ENCODE measurements around the gene LACTB.

Gene LACTB

GRCh38 chr15:63079947-63080626 lies 41.6 kb upstream of the LACTB start:
- H3K27ac ChIP-seq (ENCODE audit: insufficient read depth, low read depth, low read length, poor library complexity, severe bottlenecking), result no peak overlapping the region
- H3K4me3 ChIP-seq (ENCODE audit: insufficient read depth, low read depth, low read length), result no peak overlapping the region
- H3K27me3 ChIP-seq (ENCODE audit: control insufficient read depth, insufficient read depth, low read length, poor library complexity, severe bottlenecking), result no peaks in the 10 kb centered on the region
- H3K36me3 ChIP-seq (ENCODE audit: control insufficient read depth, insufficient read depth, low read length), result no peaks in the 10 kb centered on the region
- peaks cover 32% of the 10 kb centered on the region for H3K4me1 ChIP-seq (ENCODE audit: control insufficient read depth, insufficient read depth, low read length)
- no peaks in the 10 kb centered on the region for H3K9me3 ChIP-seq (ENCODE audit: control insufficient read depth, low read length)
- WGBS, 2 experiments, result 83 to 88% methylated on average over 13 of the region's 13 CpGs

- WGBS, 2 experiments, result 84 to 87% methylated on average over 10 of the region's 10 CpGs
- Histone ChIP-seq H3K27ac (ENCODE audit: insufficient read depth, low read depth, low read length, poor library complexity, severe bottlenecking) (no peak overlapping the region), H3K36me3 (ENCODE audit: control insufficient read depth, insufficient read depth, low read length) (no peaks in the 10 kb centered on the region), H3K4me3 (ENCODE audit: insufficient read depth, low read depth, low read length) (no peak overlapping the region), H3K27me3 (ENCODE audit: control insufficient read depth, insufficient read depth, low read length, poor library complexity, severe bottlenecking) (no peaks in the 10 kb centered on the region), H3K4me1 (ENCODE audit: control insufficient read depth, insufficient read depth, low read length) (peaks cover 32% of the 10 kb centered on the region), H3K9me3 (ENCODE audit: control insufficient read depth, low read length) (no peaks in the 10 kb centered on the region)
These were observed 40.9 kb upstream of the LACTB start for GRCh38 chr15:63080634-63081250.

GRCh38 chr15:63082366-63082765 lies 39.3 kb upstream of the LACTB start:
- Histone ChIP-seq H3K4me1 (ENCODE audit: control insufficient read depth, insufficient read depth, low read length) (peaks cover 25% of the 10 kb centered on the region), H3K27ac (ENCODE audit: insufficient read depth, low read depth, low read length, poor library complexity, severe bottlenecking) (no peak overlapping the region), H3K9me3 (ENCODE audit: control insufficient read depth, low read length) (no peaks in the 10 kb centered on the region), H3K27me3 (ENCODE audit: control insufficient read depth, insufficient read depth, low read length, poor library complexity, severe bottlenecking) (no peaks in the 10 kb centered on the region), H3K4me3 (ENCODE audit: insufficient read depth, low read depth, low read length) (no peak overlapping the region), H3K36me3 (ENCODE audit: control insufficient read depth, insufficient read depth, low read length) (no peaks in the 10 kb centered on the region)
- WGBS, 2 experiments, result 71 to 72% methylated on average over 4 of the region's 4 CpGs

GRCh38 chr15:63083044-63083443 lies 38.6 kb upstream of the LACTB start:
- Histone ChIP-seq H3K27me3 (ENCODE audit: control insufficient read depth, insufficient read depth, low read length, poor library complexity, severe bottlenecking) (no peaks in the 10 kb centered on the region), H3K36me3 (ENCODE audit: control insufficient read depth, insufficient read depth, low read length) (no peaks in the 10 kb centered on the region), H3K4me3 (ENCODE audit: insufficient read depth, low read depth, low read length) (no peak overlapping the region), H3K27ac (ENCODE audit: insufficient read depth, low read depth, low read length, poor library complexity, severe bottlenecking) (no peak overlapping the region), H3K4me1 (ENCODE audit: control insufficient read depth, insufficient read depth, low read length) (peaks cover 24% of the 10 kb centered on the region), H3K9me3 (ENCODE audit: control insufficient read depth, low read length) (no peaks in the 10 kb centered on the region)
- WGBS, 2 experiments, result 76 to 78% methylated on average over 12 of the region's 12 CpGs

- Histone ChIP-seq H3K27me3 (ENCODE audit: control insufficient read depth, insufficient read depth, low read length, poor library complexity, severe bottlenecking) (no peaks in the 10 kb centered on the region), H3K4me1 (ENCODE audit: control insufficient read depth, insufficient read depth, low read length) (peaks cover 20% of the 10 kb centered on the region), H3K4me3 (ENCODE audit: insufficient read depth, low read depth, low read length) (no peak overlapping the region), H3K27ac (ENCODE audit: insufficient read depth, low read depth, low read length, poor library complexity, severe bottlenecking) (no peak overlapping the region), H3K9me3 (ENCODE audit: control insufficient read depth, low read length) (no peaks in the 10 kb centered on the region), H3K36me3 (ENCODE audit: control insufficient read depth, insufficient read depth, low read length) (no peaks in the 10 kb centered on the region)
- WGBS, 2 experiments, result 93 to 95% methylated on average over 11 of the region's 11 CpGs
These were observed 38.1 kb upstream of the LACTB start for GRCh38 chr15:63083541-63083940.

- 95 to 100% methylated on average over 1 of the region's 1 CpG for WGBS, 2 experiments
- peaks cover 20% of the 10 kb centered on the region for H3K4me1 ChIP-seq (ENCODE audit: control insufficient read depth, insufficient read depth, low read length)
- no peaks in the 10 kb centered on the region for H3K27me3 ChIP-seq (ENCODE audit: control insufficient read depth, insufficient read depth, low read length, poor library complexity, severe bottlenecking)
These were observed 36.9 kb upstream of the LACTB start for GRCh38 chr15:63084806-63085205.

GRCh38 chr15:63085289-63085688 lies 36.4 kb upstream of the LACTB start:
- no peaks in the 10 kb centered on the region for H3K9me3 ChIP-seq (ENCODE audit: control insufficient read depth, low read length)
- no peaks in the 10 kb centered on the region for H3K36me3 ChIP-seq (ENCODE audit: control insufficient read depth, insufficient read depth, low read length)
- H3K4me3 ChIP-seq (ENCODE audit: insufficient read depth, low read depth, low read length), result no peak overlapping the region
- H3K4me1 ChIP-seq (ENCODE audit: control insufficient read depth, insufficient read depth, low read length), result peaks cover 18% of the 10 kb centered on the region
- WGBS, 2 experiments, result 95 to 96% methylated on average over 4 of the region's 4 CpGs
- no peak overlapping the region for H3K27ac ChIP-seq (ENCODE audit: insufficient read depth, low read depth, low read length, poor library complexity, severe bottlenecking)
- no peaks in the 10 kb centered on the region for H3K27me3 ChIP-seq (ENCODE audit: control insufficient read depth, insufficient read depth, low read length, poor library complexity, severe bottlenecking)

More at GRCh38 chr15:63084806-63085205, 36.9 kb upstream of the LACTB start:
- Histone ChIP-seq H3K9me3 (ENCODE audit: control insufficient read depth, low read length) (no peaks in the 10 kb centered on the region), H3K27ac (ENCODE audit: insufficient read depth, low read depth, low read length, poor library complexity, severe bottlenecking) (no peak overlapping the region), H3K4me3 (ENCODE audit: insufficient read depth, low read depth, low read length) (no peak overlapping the region), H3K36me3 (ENCODE audit: control insufficient read depth, insufficient read depth, low read length) (no peaks in the 10 kb centered on the region)

- no peaks in the 10 kb centered on the region for H3K27me3 ChIP-seq (ENCODE audit: control insufficient read depth, insufficient read depth, low read length, poor library complexity, severe bottlenecking)
- no peak overlapping the region for H3K27ac ChIP-seq (ENCODE audit: insufficient read depth, low read depth, low read length, poor library complexity, severe bottlenecking)
- no peak overlapping the region for H3K4me3 ChIP-seq (ENCODE audit: insufficient read depth, low read depth, low read length)
- 95% methylated on average over 4 of the region's 4 CpGs for WGBS, 2 experiments
- peaks cover 17% of the 10 kb centered on the region for H3K4me1 ChIP-seq (ENCODE audit: control insufficient read depth, insufficient read depth, low read length)
- no peaks in the 10 kb centered on the region for H3K36me3 ChIP-seq (ENCODE audit: control insufficient read depth, insufficient read depth, low read length)
- no peaks in the 10 kb centered on the region for H3K9me3 ChIP-seq (ENCODE audit: control insufficient read depth, low read length)
These were observed 35.4 kb upstream of the LACTB start for GRCh38 chr15:63086271-63086670.

- H3K4me3 ChIP-seq (ENCODE audit: insufficient read depth, low read depth, low read length), result no peak overlapping the region
- peaks cover 17% of the 10 kb centered on the region for H3K4me1 ChIP-seq (ENCODE audit: control insufficient read depth, insufficient read depth, low read length)
- 71 to 80% methylated on average over 2 to 5 of the region's 5 CpGs for WGBS, 2 experiments
- H3K27me3 ChIP-seq (ENCODE audit: control insufficient read depth, insufficient read depth, low read length, poor library complexity, severe bottlenecking), result no peaks in the 10 kb centered on the region
- no peaks in the 10 kb centered on the region for H3K36me3 ChIP-seq (ENCODE audit: control insufficient read depth, insufficient read depth, low read length)
- no peaks in the 10 kb centered on the region for H3K9me3 ChIP-seq (ENCODE audit: control insufficient read depth, low read length)
- H3K27ac ChIP-seq (ENCODE audit: insufficient read depth, low read depth, low read length, poor library complexity, severe bottlenecking), result no peak overlapping the region
These were observed 34.7 kb upstream of the LACTB start for GRCh38 chr15:63086947-63087346.

- 74 to 80% methylated on average over 4 to 5 of the region's 6 CpGs for WGBS, 2 experiments
- no peaks in the 10 kb centered on the region for H3K27me3 ChIP-seq (ENCODE audit: control insufficient read depth, insufficient read depth, low read length, poor library complexity, severe bottlenecking)
- peaks cover 5% of the 10 kb centered on the region for H3K4me1 ChIP-seq (ENCODE audit: control insufficient read depth, insufficient read depth, low read length)
- H3K27ac ChIP-seq (ENCODE audit: insufficient read depth, low read depth, low read length, poor library complexity, severe bottlenecking), result no peak overlapping the region
- no peaks in the 10 kb centered on the region for H3K36me3 ChIP-seq (ENCODE audit: control insufficient read depth, insufficient read depth, low read length)
- H3K9me3 ChIP-seq (ENCODE audit: control insufficient read depth, low read length), result no peaks in the 10 kb centered on the region
- H3K4me3 ChIP-seq (ENCODE audit: insufficient read depth, low read depth, low read length), result no peak overlapping the region
These were observed 33.0 kb upstream of the LACTB start for GRCh38 chr15:63088533-63089245.

Measured in ectodermal cell (in vitro differentiated cells).